Liver (tissue), 9 donors: Measurements from ENCODE around the gene CABP4. TPM values are rescaled to one million over a fixed set of nuclear protein-coding genes. Genes with fewer than 3 reads are reported as not detected.

Experiments
- DNase-seq: peaks from one replicate; pipeline ENCODE4 v3.0.0-alpha.2; 2017; ENCODE audit warnings: low spot score
- H3K27ac ChIP-seq, 2 donors: one replicate each; pipeline ENCODE4 v1.7.0; 2013; ENCODE audit warnings: inconsistent platforms in 2 of 2, low read length in 2 of 2, control low read depth in 1 of 2, low read depth in 1 of 2, mild to moderate bottlenecking in 1 of 2
- H3K27me3 ChIP-seq, 4 donors: one replicate each; pipeline versions ENCODE4 v1.6.1 to v1.7.0; 2013; ENCODE audit warnings: low read length in 3 of 4, inconsistent platforms in 1 of 4, mild to moderate bottlenecking in 1 of 4, moderate library complexity in 1 of 4; ENCODE audit not compliant: control insufficient read depth in 4 of 4, insufficient read depth in 4 of 4
- H3K36me3 ChIP-seq, 4 donors: one replicate each; pipeline versions ENCODE4 v1.6.1 to v1.7.0; 2013; ENCODE audit warnings: low read length in 3 of 4, mild to moderate bottlenecking in 3 of 4, low read depth in 1 of 4, moderate library complexity in 1 of 4; ENCODE audit not compliant: control insufficient read depth in 4 of 4, insufficient read depth in 3 of 4
- H3K4me1 ChIP-seq, 4 donors: one replicate each; pipeline versions ENCODE4 v1.6.1 to v1.7.0; 2013; ENCODE audit warnings: low read length in 3 of 4, mild to moderate bottlenecking in 3 of 4, moderate library complexity in 1 of 4; ENCODE audit not compliant: control insufficient read depth in 4 of 4, insufficient read depth in 4 of 4
- H3K4me3 ChIP-seq, 3 donors: one replicate each; pipeline versions ENCODE4 v1.6.1 to v1.7.0; 2013; ENCODE audit warnings: low read length in 3 of 3, control low read depth in 1 of 3, low read depth in 1 of 3, mild to moderate bottlenecking in 1 of 3
- H3K9ac ChIP-seq, 2 donors: one replicate each; pipeline ENCODE4 v1.7.0; 2013; ENCODE audit warnings: low read length in 2 of 2, mild to moderate bottlenecking in 2 of 2, moderate library complexity in 2 of 2, control low read depth in 1 of 2, low read depth in 1 of 2
- H3K9me3 ChIP-seq, 4 donors: one replicate each; pipeline versions ENCODE4 v1.6.1 to v1.7.0; 2013; ENCODE audit warnings: low read length in 3 of 4; ENCODE audit not compliant: control insufficient read depth in 4 of 4
- ATF3 ChIP-seq: IDR thresholded peaks from 2 replicates; pipeline ENCODE4 v1.6.1; 2016; ENCODE audit warnings: antibody characterized with exemption
- EGR1 ChIP-seq, 2 donors: IDR thresholded peaks; 2 replicates each; pipeline ENCODE4 v1.6.1; 2016 to 2018; ENCODE audit warnings: antibody characterized with exemption in 2 of 2, low read depth in 2 of 2
- FOXA1 ChIP-seq: IDR thresholded peaks from 2 replicates; pipeline ENCODE4 v1.6.1; 2016; ENCODE audit warnings: antibody characterized with exemption
- FOXA2 ChIP-seq: IDR thresholded peaks from 2 replicates; pipeline ENCODE4 v1.6.1; 2016; ENCODE audit warnings: antibody characterized with exemption
- GABPA ChIP-seq, 2 donors: IDR thresholded peaks in 1 of 2; conservative IDR thresholded peaks in 1 of 2; 2 replicates each; pipeline ENCODE4 v1.6.1; 2016; ENCODE audit warnings: antibody characterized with exemption in 2 of 2, mild to moderate bottlenecking in 1 of 2, moderate library complexity in 1 of 2
- HNF4A ChIP-seq, 2 donors: conservative IDR thresholded peaks; 2 replicates each; pipeline ENCODE4 v1.6.1; 2016; ENCODE audit warnings: antibody characterized with exemption in 2 of 2, mild to moderate bottlenecking in 2 of 2
- HNF4G ChIP-seq: IDR thresholded peaks from 2 replicates; pipeline ENCODE4 v1.6.1; 2016; ENCODE audit warnings: antibody characterized with exemption
- JUND ChIP-seq, 2 donors: IDR thresholded peaks; 2 replicates each; pipeline ENCODE4 v1.6.1; 2016; ENCODE audit warnings: antibody characterized with exemption in 2 of 2
- NR2F2 ChIP-seq: IDR thresholded peaks from 2 replicates; pipeline ENCODE4 v1.6.1; 2016; ENCODE audit warnings: antibody characterized with exemption
- RAD21 ChIP-seq, 2 donors: IDR thresholded peaks; 2 replicates each; pipeline ENCODE4 v1.6.1; 2016; ENCODE audit warnings: antibody characterized with exemption in 2 of 2, mild to moderate bottlenecking in 2 of 2
- REST ChIP-seq: IDR thresholded peaks from 2 replicates; pipeline ENCODE4 v1.6.1; 2016; ENCODE audit warnings: antibody characterized with exemption, mild to moderate bottlenecking
- SP1 ChIP-seq: IDR thresholded peaks from 2 replicates; pipeline ENCODE4 v1.6.1; 2018; ENCODE audit warnings: antibody characterized with exemption, mild to moderate bottlenecking
- TAF1 ChIP-seq: conservative IDR thresholded peaks from 2 replicates; pipeline ENCODE4 v1.6.1; 2016; ENCODE audit warnings: antibody characterized with exemption, mild to moderate bottlenecking
- YY1 ChIP-seq: IDR thresholded peaks from 2 replicates; pipeline ENCODE4 v1.6.1; 2016; ENCODE audit warnings: antibody characterized with exemption, mild to moderate bottlenecking
- ZBTB33 ChIP-seq: IDR thresholded peaks from 2 replicates; pipeline ENCODE4 v1.6.1; 2016; ENCODE audit warnings: antibody characterized with exemption
- WGBS: extraction: QIAGEN DNeasy Blood & Tissue Kit; methylation state at CpG from one replicate; pipeline ENCODE4 v1.1.7; 2013; 5-methylcytosine and 5-hydroxymethylcytosine counted together
- polyA plus RNA-seq, 2 donors: library from polyadenylated mRNA; stranded (reverse) in 1 of 2; unstranded in 1 of 2; fragments of 200-250 nt in 1 of 2; fragments of >200 nt in 1 of 2; fragmentation: Nextera tagmentation in 1 of 2; extraction: Ambion mirVana in 1 of 2; gene quantifications; one replicate each; pipeline versions ENCODE4 v1.2.1 to v1.2.3, GENCODE V29; 2013 to 2015
- total RNA-seq, 2 donors: library from RNA; depleted of rRNA; stranded (reverse); fragments of >200 nt; gene quantifications; one replicate each; pipeline ENCODE4 v1.2.3, GENCODE V29; 2014
- TF ChIP-seq, protein P1 (sequence below): fragments of 150-350 bp; IDR thresholded peaks from 2 replicates; pipeline ENCODE4 v1.5.1; 2017; ENCODE audit warnings: improper control_type of control experiment, low read depth, low read length; ENCODE audit not compliant: missing input control
- TF ChIP-seq, protein P2 (sequence below): IDR thresholded peaks from 2 replicates; pipeline ENCODE4 v1.6.1; 2016; ENCODE audit warnings: antibody characterized with exemption
- donor health status: healthy.
- donor health status: healthy.
- donor health status: healthy.
- donor health status: healthy.
- donor health status: healthy.

The CABP4 gene
- total and polyA plus RNA-seq, 4 donors, result 0.85 to 2.9 (median 1.6) TPM

DNA sequence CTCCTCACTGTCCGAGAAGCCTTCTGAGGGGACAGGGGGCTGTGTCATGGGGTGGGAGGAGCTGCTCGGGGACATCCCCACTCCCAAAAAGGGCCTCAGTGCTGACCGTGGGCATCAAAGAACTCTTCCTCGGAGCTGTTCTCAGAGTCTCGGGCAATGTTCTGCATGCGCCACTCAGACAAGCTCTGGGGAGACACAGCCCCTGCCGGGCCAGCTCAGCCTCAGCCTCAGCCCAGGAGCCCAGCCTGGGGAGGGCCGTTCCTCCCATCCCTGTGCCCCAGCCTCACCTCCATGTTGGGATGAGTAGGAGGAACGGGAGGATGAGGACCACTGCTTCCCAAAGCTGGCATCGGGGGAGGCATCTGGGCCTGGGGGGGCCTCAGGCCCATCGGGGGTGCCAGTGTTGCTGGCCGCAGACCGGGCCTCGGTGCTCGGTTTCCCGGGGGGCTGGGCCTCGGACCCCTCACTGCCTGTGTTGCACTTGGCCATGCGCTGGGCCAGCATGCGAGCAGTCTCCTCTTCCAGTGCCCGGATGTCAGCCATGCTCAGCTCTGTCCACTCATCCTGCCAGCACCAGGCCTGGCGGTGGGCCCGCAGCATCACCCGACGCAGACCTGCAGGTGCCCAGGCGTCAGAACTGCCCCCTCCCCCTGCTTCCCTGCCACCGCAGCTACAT lies 44.8 kb downstream of the CABP4 start:
- WGBS, result 97% methylated on average over 26 of the region's 26 CpGs
- H3K27ac ChIP-seq, result no peak overlapping the region
- H3K4me1 ChIP-seq, result peaks cover 4 to 14% (median 5%) of the 10 kb centered on the region in 4 donors
- H3K36me3 ChIP-seq, result peaks cover 0 to 10% (median 2%) of the 10 kb centered on the region in 4 donors
- no peak overlapping the region for H3K9ac ChIP-seq
- no peaks in the 10 kb centered on the region for H3K27me3 ChIP-seq
- H3K9me3 ChIP-seq, result no peaks in the 10 kb centered on the region
- no peak for DNase-seq
- TF ChIP-seq SP1 (no peak), TAF1 (no peak), JUND (IDR thresholded peaks at IDR 0.05) (no peak), FOXA1 (no peak), RAD21 (IDR thresholded peaks at IDR 0.05) (no peak), HNF4G (no peak), REST (no peak), ATF3 (no peak), YY1 (no peak), ZBTB33 (no peak), GABPA (IDR thresholded peaks at IDR 0.05 in 1 of 2, conservative IDR thresholded peaks at IDR 0.05 in 1 of 2) (no peak), FOXA2 (no peak), HNF4A (conservative IDR thresholded peaks at IDR 0.05) (no peak), EGR1 (IDR thresholded peaks at IDR 0.05; ENCODE audit: low read depth in 2 of 2) (no peak), NR2F2 (no peak)
- TF ChIP-seq, protein P1, sequence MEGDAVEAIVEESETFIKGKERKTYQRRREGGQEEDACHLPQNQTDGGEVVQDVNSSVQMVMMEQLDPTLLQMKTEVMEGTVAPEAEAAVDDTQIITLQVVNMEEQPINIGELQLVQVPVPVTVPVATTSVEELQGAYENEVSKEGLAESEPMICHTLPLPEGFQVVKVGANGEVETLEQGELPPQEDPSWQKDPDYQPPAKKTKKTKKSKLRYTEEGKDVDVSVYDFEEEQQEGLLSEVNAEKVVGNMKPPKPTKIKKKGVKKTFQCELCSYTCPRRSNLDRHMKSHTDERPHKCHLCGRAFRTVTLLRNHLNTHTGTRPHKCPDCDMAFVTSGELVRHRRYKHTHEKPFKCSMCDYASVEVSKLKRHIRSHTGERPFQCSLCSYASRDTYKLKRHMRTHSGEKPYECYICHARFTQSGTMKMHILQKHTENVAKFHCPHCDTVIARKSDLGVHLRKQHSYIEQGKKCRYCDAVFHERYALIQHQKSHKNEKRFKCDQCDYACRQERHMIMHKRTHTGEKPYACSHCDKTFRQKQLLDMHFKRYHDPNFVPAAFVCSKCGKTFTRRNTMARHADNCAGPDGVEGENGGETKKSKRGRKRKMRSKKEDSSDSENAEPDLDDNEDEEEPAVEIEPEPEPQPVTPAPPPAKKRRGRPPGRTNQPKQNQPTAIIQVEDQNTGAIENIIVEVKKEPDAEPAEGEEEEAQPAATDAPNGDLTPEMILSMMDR, result no peak
- TF ChIP-seq, protein P2, sequence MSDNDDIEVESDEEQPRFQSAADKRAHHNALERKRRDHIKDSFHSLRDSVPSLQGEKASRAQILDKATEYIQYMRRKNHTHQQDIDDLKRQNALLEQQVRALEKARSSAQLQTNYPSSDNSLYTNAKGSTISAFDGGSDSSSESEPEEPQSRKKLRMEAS, result no peak
- H3K4me3 ChIP-seq, result no peak overlapping the region
